Testis (tissue), 2 donors: ENCODE data around the gene IGSF8.

Experiments
- POLR2A ChIP-seq: fragments of 450-650 bp; IDR thresholded peaks from one replicate; pipeline ENCODE4 v1.6.1; 2017; ENCODE audit warnings: antibody characterized with exemption, mild to moderate bottlenecking, moderate library complexity
- TF ChIP-seq, protein P1 (sequence below), 3 experiments: fragments of 450-650 bp in 2 of 3; fragments of 200-600 bp in 1 of 3; sonication (generic) in 1 of 3; IDR thresholded peaks; one replicate each; pipeline ENCODE4 v1.5.1; 2016 to 2019; ENCODE audit warnings: antibody characterized with exemption in 3 of 3, mild to moderate bottlenecking in 2 of 3, moderate library complexity in 1 of 3

DNA sequence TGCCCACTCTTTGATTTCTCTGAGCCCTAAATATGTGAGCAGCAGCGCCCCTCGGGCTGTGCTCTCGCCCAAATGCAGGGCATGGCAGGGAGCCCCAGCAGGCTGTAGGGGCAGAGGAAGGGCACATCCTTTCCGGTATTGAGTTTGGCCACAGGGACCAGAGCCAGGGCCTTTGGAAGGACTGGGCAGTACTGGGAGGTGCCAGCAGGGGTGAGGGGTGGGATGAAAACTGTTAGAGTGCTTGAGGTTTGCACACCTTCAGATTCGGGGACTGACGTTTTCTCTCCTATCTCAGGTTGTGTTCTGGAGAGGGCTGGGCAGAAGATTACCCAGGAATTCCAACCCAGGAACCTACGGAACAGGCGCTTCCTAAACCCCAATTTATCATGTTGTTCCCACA lies 15.0 kb upstream of the IGSF8 start:
- TF ChIP-seq, protein P1, sequence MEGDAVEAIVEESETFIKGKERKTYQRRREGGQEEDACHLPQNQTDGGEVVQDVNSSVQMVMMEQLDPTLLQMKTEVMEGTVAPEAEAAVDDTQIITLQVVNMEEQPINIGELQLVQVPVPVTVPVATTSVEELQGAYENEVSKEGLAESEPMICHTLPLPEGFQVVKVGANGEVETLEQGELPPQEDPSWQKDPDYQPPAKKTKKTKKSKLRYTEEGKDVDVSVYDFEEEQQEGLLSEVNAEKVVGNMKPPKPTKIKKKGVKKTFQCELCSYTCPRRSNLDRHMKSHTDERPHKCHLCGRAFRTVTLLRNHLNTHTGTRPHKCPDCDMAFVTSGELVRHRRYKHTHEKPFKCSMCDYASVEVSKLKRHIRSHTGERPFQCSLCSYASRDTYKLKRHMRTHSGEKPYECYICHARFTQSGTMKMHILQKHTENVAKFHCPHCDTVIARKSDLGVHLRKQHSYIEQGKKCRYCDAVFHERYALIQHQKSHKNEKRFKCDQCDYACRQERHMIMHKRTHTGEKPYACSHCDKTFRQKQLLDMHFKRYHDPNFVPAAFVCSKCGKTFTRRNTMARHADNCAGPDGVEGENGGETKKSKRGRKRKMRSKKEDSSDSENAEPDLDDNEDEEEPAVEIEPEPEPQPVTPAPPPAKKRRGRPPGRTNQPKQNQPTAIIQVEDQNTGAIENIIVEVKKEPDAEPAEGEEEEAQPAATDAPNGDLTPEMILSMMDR (IDR thresholded peaks at IDR 0.05) = no peak
- no peak for TF ChIP-seq POLR2A
